LNCAP (cell line): ENCODE results near the gene STON2.

Experiments
- TF ChIP-seq, protein P1 (sequence below): fragments of 450-650 bp; IDR thresholded peaks from 2 replicates; pipeline ENCODE4 v1.5.1; 2017; ENCODE audit warnings: mild to moderate bottlenecking

STON2 gene

DNA sequence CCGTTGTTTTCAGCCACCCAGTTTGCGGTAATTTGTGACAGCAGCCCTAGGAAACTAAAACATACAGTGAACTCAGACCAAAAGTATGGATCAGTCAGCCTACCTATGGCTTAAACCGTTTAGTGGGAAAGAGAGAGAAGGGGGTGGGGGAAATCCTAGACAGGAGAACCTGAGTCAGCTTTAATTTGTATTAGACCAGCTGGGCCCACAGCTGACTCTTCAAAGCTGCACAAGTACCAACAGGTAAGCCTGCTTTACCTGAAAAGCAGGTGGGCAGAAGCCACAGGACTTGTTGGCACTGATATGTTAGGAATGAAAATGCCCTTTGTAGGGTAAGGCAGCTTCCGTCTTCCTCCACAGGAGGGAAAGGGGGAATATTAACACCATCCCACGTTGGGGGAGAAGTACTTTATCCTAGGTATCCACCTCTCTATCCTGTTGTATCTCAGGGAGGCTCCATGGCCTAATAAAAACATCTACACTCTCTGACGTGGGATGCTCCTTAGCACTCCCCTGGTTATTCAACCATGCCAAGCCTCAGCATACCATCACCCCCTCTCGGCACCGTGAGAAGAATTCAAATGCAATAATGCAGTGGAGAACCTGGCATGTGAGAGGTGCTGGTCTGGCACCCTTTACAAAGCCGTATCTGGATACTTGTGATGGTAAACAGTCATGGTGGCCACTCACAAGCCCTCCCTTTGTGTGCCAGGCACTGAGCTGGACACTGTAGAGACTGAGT lies 70.3 kb downstream of the STON2 start:
- TF ChIP-seq, protein P1, sequence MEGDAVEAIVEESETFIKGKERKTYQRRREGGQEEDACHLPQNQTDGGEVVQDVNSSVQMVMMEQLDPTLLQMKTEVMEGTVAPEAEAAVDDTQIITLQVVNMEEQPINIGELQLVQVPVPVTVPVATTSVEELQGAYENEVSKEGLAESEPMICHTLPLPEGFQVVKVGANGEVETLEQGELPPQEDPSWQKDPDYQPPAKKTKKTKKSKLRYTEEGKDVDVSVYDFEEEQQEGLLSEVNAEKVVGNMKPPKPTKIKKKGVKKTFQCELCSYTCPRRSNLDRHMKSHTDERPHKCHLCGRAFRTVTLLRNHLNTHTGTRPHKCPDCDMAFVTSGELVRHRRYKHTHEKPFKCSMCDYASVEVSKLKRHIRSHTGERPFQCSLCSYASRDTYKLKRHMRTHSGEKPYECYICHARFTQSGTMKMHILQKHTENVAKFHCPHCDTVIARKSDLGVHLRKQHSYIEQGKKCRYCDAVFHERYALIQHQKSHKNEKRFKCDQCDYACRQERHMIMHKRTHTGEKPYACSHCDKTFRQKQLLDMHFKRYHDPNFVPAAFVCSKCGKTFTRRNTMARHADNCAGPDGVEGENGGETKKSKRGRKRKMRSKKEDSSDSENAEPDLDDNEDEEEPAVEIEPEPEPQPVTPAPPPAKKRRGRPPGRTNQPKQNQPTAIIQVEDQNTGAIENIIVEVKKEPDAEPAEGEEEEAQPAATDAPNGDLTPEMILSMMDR, result no peak

DNA sequence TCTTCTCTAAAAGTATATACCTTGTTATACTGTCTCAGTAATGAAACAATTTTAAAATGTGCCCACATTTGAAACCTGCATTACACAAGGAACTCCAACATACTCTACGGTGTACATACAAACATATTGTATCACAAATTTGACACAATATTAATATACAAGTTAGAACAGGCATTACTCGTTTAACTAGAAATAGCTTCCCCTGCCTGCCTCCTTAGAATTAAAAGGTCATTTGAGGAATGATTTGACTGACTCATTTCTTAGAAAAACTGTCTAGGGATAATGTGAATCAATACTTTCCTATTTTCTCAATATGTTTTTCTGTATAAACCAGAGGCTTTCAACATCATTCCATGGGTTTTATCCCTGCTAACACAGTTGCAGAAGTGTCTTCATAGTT lies 73.7 kb downstream of the STON2 start:
- TF ChIP-seq, protein P1, result no peak

DNA sequence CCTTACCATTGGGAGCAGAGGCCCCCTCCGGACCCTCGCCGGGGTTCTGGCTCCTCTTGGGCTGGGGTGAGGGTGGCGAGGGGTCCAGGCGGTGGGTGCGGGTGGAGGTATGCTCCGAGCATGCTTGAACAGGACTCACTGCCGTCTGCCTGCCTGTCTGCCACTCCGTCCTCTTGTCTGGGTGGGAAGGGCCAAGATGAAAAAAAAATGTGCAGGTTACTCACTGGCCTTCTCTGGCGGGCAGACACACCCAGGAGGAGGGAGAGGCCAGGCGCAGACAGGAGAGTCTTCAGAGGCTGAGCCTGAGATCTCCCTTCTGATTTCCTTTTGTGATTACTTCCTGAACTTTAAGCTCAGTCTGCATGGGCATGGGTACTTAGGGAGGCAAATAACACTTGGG lies 76.1 kb downstream of the STON2 start:
- TF ChIP-seq, protein P1, result no peak

DNA sequence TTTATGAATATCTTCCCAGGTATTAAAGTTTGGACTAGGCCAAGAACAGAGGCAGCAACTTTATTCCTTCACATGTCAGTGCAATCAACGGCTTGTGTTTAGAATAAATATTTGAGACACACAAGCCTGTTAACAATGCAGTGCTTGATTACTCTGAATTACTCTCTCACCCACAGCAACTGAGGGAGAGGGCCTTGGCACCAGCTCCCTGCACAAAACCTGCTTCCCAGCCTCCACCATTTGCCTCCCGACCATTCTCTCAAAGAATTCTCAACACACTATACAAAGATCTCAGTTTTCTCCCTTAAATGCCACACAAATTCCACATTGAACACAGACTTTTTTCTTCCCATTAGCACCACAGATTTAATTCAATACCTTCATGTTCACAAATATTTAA lies 77.0 kb downstream of the STON2 start:
- TF ChIP-seq, protein P1, result no peak

DNA sequence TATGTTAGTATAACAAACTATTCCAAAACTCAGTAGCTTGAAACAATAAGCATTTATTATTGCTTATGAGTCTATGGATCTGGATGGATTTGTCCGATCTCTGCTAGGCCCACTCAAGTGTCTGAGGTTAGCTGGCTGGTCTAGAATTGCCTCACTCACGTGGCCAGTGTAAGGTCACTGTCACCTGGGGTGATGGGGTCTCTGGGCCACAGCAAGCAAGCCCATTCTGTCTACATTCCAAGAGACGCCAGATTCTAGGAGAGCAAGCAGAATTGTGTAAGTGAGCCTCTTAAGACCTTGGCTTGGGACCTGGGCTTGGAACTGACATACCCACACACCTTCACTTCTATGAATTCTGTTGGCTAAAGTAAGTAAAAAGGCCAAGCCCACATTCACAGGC lies 80.2 kb downstream of the STON2 start:
- TF ChIP-seq, protein P1, result no peak

DNA sequence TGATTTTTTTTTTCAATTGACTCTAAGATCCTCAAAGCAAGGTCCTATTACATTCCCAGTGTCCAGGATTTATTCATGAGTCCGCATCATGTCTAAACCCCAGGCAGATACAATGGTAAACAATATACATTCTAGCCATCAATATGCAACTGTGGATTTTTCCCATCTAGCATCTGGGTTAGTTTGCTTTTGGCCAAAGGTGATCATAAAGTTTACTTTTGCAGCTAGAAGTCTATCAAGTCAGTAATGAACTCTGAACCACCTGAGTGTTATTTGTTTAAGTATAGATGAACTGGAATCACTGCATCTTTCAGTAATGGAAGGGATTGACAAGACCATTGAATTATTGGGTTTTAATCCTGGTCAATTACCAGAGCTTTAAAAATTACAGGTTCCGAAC lies 80.8 kb downstream of the STON2 start:
- TF ChIP-seq, protein P1, result no peak

DNA sequence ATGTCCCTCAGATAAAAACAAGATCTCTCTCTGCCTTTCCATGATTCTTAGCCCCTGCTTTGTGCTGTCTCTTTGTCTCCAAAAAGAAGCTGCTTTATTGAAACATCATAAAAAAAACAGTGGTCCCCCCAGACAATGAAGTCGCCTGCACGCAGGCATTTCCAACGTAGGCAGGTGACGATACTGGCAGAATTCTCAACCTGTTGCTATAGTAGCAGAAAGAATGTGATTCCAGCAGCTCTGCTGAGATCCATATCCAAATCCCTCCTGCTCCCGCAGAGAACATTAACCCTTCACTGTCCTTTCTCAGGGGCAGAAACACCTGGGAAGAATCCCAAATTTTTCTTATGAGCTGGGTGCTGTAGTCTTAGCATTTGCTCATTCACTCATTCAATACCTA lies 84.8 kb downstream of the STON2 start:
- TF ChIP-seq, protein P1, result no peak
